WTC11 (cell line): ENCODE results near the gene FAM20C.

Source experiments
- CTCF ChIP-seq: fragments of 200-600 bp; IDR thresholded peaks from 2 replicates; pipeline ENCODE4 v1.8.0; 2022; ENCODE audit warnings: antibody characterized with exemption
- FOXJ3 ChIP-seq: sonication (generic); formaldehyde crosslinking; IDR thresholded peaks from 2 replicates; pipeline ENCODE4 v1.9.0; 2021; ENCODE audit warnings: missing genetic modification reagents, mild to moderate bottlenecking, borderline replicate concordance
- GRHL2 ChIP-seq: fragments of 250-450 bp; sonication (Bioruptor Pico); IDR thresholded peaks from 2 replicates; pipeline ENCODE4 v1.8.0; 2022; ENCODE audit warnings: mild to moderate bottlenecking, moderate library complexity; ENCODE audit not compliant: insufficient replicate concordance, severe bottlenecking
- GTF2I ChIP-seq: fragments of 250-450 bp; sonication (Bioruptor Pico); conservative IDR thresholded peaks from 2 replicates; pipeline ENCODE4 v1.4.0; 2021; ENCODE audit warnings: mild to moderate bottlenecking
- IRF1 ChIP-seq: sonication (generic); formaldehyde crosslinking; IDR thresholded peaks from 2 replicates; pipeline ENCODE4 v1.8.0; 2023; ENCODE audit warnings: missing genetic modification reagents
- NR3C1 ChIP-seq: sonication (generic); formaldehyde crosslinking; conservative IDR thresholded peaks from 2 replicates; pipeline ENCODE4 v1.8.1; 2023; ENCODE audit warnings: low read depth, mild to moderate bottlenecking, missing genetic modification reagents
- USF1 ChIP-seq: sonication (generic); formaldehyde crosslinking; IDR thresholded peaks from 2 replicates; pipeline ENCODE4 v1.8.0; 2022; ENCODE audit warnings: mild to moderate bottlenecking, missing genetic modification reagents
- ZNF423 ChIP-seq: fragments of 250-450 bp; sonication (Bioruptor Pico); IDR thresholded peaks from 2 replicates; pipeline ENCODE4 v2.1.2; 2022; ENCODE audit warnings: mild to moderate bottlenecking, moderate library complexity

GRCh38 chr7:189719-190118 is 2.7 kb upstream of the FAM20C start:
- TF ChIP-seq CTCF (no peak), GRHL2 (no peak), ZNF423 (CRISPR knock-in tag) (no peak), NR3C1 (CRISPR knock-in tag) (no peak), FOXJ3 (CRISPR knock-in tag) (no peak), USF1 (CRISPR knock-in tag) (no peak), IRF1 (CRISPR knock-in tag) (no peak), GTF2I (no peak)
